HTR-8/SVneo (cell line): ENCODE data around the gene CGREF1.
A peak's percentile ranks its signal among the peaks of the same experiment; 100 is the strongest.

Experiments
- DNase-seq: peaks from one replicate; pipeline ENCODE4 v3.0.0; 2011; ENCODE audit warnings: low spot score, mixed read lengths; ENCODE audit not compliant: insufficient read length
- FAIRE-seq: peaks from 2 replicates; lab custom pipeline; 2011; peaks lifted over from hg19 to GRCh38; lab: Jason Lieb, UNC

CGREF1 gene

GRCh38 chr2:27118525-27119329 is at the start of gene CGREF1:
TSS of gene CGREF1 (minus strand) at chr2:27119128. CDS start at chr2:27104366, 14,762 bp downstream.
- DNase-seq (no peak), FAIRE-seq (peak; percentile 91)

GRCh38 chr2:27164960-27165763 is 46.2 kb upstream of the CGREF1 start:
- DNase-seq (no peak), FAIRE-seq (no peak)

- no peak for DNase-seq
These were observed 43.5 kb upstream of the CGREF1 start for GRCh38 chr2:27162151-27163121.

GRCh38 chr2:27160191-27160590 is 41.3 kb upstream of the CGREF1 start:
- DNase-seq: no peak
- FAIRE-seq: no peak

More at GRCh38 chr2:27162151-27163121, 43.5 kb upstream of the CGREF1 start:
- FAIRE-seq: no peak

- DNase-seq (no peak), FAIRE-seq (no peak)
These were observed 40.3 kb upstream of the CGREF1 start for GRCh38 chr2:27159271-27159670.

- DNase-seq (no peak), FAIRE-seq (no peak)
These were observed 39.5 kb upstream of the CGREF1 start for GRCh38 chr2:27158468-27158867.

GRCh38 chr2:27155069-27155520 is 36.2 kb upstream of the CGREF1 start:
- DNase-seq (no peak), FAIRE-seq (no peak)

- FAIRE-seq (no peak), DNase-seq (no peak)
These were observed 35.6 kb upstream of the CGREF1 start for GRCh38 chr2:27154488-27154887.

- FAIRE-seq: peak; percentile 9
- peak; percentile 40 for DNase-seq
These were observed 34.0 kb upstream of the CGREF1 start for GRCh38 chr2:27152796-27153464.

- no peak for DNase-seq
- FAIRE-seq: no peak
These were observed 33.3 kb upstream of the CGREF1 start for GRCh38 chr2:27152102-27152795.

- DNase-seq: no peak
- no peak for FAIRE-seq
These were observed 31.8 kb upstream of the CGREF1 start for GRCh38 chr2:27150639-27151230.

- FAIRE-seq: no peak
- DNase-seq: no peak
These were observed 30.9 kb upstream of the CGREF1 start for GRCh38 chr2:27149570-27150405.

GRCh38 chr2:27148801-27149439 is 30.0 kb upstream of the CGREF1 start, which contains the start of gene TCF23:
TSS of gene TCF23 (plus strand) at chr2:27149004. CDS start at chr2:27149134, 130 bp downstream.
- DNase-seq: no peak
- no peak for FAIRE-seq

- no peak for FAIRE-seq
- DNase-seq: no peak
These were observed 29.0 kb upstream of the CGREF1 start for GRCh38 chr2:27147935-27148334.

GRCh38 chr2:27145682-27146081 is 26.8 kb upstream of the CGREF1 start:
- FAIRE-seq (no peak), DNase-seq (no peak)

- DNase-seq (no peak), FAIRE-seq (no peak)
These were observed 24.4 kb upstream of the CGREF1 start for GRCh38 chr2:27143285-27143684.

- FAIRE-seq (no peak), DNase-seq (no peak)
These were observed 20.4 kb upstream of the CGREF1 start, which contains the start of gene PRR30 for GRCh38 chr2:27139310-27139709. TSS of gene PRR30 (minus strand) at chr2:27139410. CDS start at chr2:27138329, 1,081 bp downstream.
